HTR-8/SVneo (cell line): ENCODE data around the gene CACUL1.
A peak's percentile ranks its signal among the peaks of the same experiment; 100 is the strongest.

Experiments
- DNase-seq: peaks from one replicate; pipeline ENCODE4 v3.0.0; 2011; ENCODE audit warnings: low spot score, mixed read lengths; ENCODE audit not compliant: insufficient read length
- FAIRE-seq: peaks from 2 replicates; lab custom pipeline; 2011; peaks lifted over from hg19 to GRCh38; lab: Jason Lieb, UNC

CACUL1 gene

GRCh38 chr10:118737603-118738302 is 17.0 kb downstream of the CACUL1 start:
- FAIRE-seq (no peak), DNase-seq (no peak)

- no peak for FAIRE-seq
Measured at GRCh38 chr10:118735294-118735693, 19.5 kb downstream of the CACUL1 start.

GRCh38 chr10:118734475-118734874 is 20.3 kb downstream of the CACUL1 start:
- no peak for FAIRE-seq
- no peak for DNase-seq

More at GRCh38 chr10:118735294-118735693, 19.5 kb downstream of the CACUL1 start:
- DNase-seq = no peak

GRCh38 chr10:118732245-118733165 is 22.3 kb downstream of the CACUL1 start:
- FAIRE-seq = no peak
- DNase-seq = no peak

- no peak for FAIRE-seq
- DNase-seq = no peak
Measured at GRCh38 chr10:118730756-118731456, 23.9 kb downstream of the CACUL1 start.

- FAIRE-seq = no peak
- DNase-seq = no peak
Measured at GRCh38 chr10:118729641-118730258, 25.0 kb downstream of the CACUL1 start.

- FAIRE-seq (no peak), DNase-seq (no peak)
Measured at GRCh38 chr10:118729200-118729599, 25.6 kb downstream of the CACUL1 start.

- DNase-seq = no peak
- FAIRE-seq = no peak
Measured at GRCh38 chr10:118725886-118726500, 28.8 kb downstream of the CACUL1 start.

- DNase-seq (no peak), FAIRE-seq (no peak)
Measured at GRCh38 chr10:118723466-118723865, 31.3 kb downstream of the CACUL1 start.

GRCh38 chr10:118721539-118721876 is 33.3 kb downstream of the CACUL1 start:
- FAIRE-seq = no peak
- DNase-seq = no peak

GRCh38 chr10:118720685-118721538 is 33.9 kb downstream of the CACUL1 start:
- FAIRE-seq (no peak), DNase-seq (peak; percentile 15)

GRCh38 chr10:118714366-118714765 is 40.4 kb downstream of the CACUL1 start:
- no peak for FAIRE-seq
- DNase-seq = no peak

GRCh38 chr10:118712930-118713634 is 41.7 kb downstream of the CACUL1 start:
- no peak for FAIRE-seq
- no peak for DNase-seq

GRCh38 chr10:118712080-118712479 is 42.7 kb downstream of the CACUL1 start:
- no peak for DNase-seq
- FAIRE-seq = no peak

GRCh38 chr10:118710487-118710886 is 44.3 kb downstream of the CACUL1 start:
- no peak for DNase-seq
- FAIRE-seq = no peak

GRCh38 chr10:118708571-118708970 is 46.2 kb downstream of the CACUL1 start:
- FAIRE-seq (no peak), DNase-seq (no peak)

- DNase-seq = no peak
- FAIRE-seq = no peak
Measured at GRCh38 chr10:118704711-118705110, 50.1 kb downstream of the CACUL1 start.

GRCh38 chr10:118701529-118702323 is 53.0 kb downstream of the CACUL1 start:
- DNase-seq (no peak), FAIRE-seq (no peak)
